ENCODE measurements around the gene CHMP2A.

The CHMP2A gene

GRCh38 chr19:58571575-58571947, 16.7 kb upstream of the CHMP2A start:
- no peak for DNase-seq (ENCODE audit: low read depth, low spot score)
- no peak overlapping the region for H3K4me3 ChIP-seq (ENCODE audit: low read length)

GRCh38 chr19:58570770-58571574, 16.1 kb upstream of the CHMP2A start:
- DNase-seq (ENCODE audit: low read depth, low spot score), result no peak
- H3K4me3 ChIP-seq (ENCODE audit: low read length), result no peak overlapping the region

DNA sequence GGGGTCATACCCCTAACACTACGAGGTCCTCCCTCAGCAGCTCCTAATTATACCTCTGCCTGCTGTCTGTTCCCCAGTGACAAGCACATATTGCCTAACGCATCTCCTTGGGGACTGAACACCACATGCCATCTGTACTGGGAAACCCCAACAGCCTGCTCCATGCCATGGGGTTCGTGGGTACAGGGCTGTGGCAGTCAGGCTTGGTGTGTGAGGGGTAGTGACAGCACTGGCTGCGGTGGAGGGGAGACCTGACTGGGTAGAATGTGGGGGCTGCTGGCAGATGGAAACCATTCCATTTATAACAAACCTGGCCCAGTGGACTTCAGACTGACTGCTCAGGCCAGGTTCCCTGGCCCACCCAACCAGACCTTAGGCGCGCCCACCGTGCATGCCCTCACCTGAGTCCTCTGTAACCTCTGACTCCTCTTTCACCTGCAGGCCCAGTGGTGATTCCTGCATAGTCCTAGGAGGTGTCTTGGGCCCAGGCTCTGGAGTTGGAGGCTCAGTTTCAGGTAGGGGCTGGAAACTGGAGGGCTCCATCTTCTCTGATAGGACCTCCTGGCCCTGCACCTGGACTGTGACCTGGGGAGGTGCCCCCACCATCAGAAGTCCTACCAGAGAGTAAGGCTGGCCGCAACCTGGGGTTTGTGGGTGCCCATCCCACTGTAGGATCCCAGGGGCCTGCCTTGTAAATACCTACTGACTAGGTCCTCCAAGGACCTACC, 15.2 kb upstream of the CHMP2A start:
- DNase-seq (ENCODE audit: low read depth, low spot score), result no peak
- H3K4me3 ChIP-seq (ENCODE audit: low read length), result no peak overlapping the region

GRCh38 chr19:58569191-58569942, 14.5 kb upstream of the CHMP2A start:
- no peak for DNase-seq (ENCODE audit: low read depth, low spot score)
- no peak overlapping the region for H3K4me3 ChIP-seq (ENCODE audit: low read length)

GRCh38 chr19:58568453-58569130, 13.7 kb upstream of the CHMP2A start:
- DNase-seq (ENCODE audit: low read depth, low spot score), result no peak
- H3K4me3 ChIP-seq (ENCODE audit: low read length), result no peak overlapping the region

DNA sequence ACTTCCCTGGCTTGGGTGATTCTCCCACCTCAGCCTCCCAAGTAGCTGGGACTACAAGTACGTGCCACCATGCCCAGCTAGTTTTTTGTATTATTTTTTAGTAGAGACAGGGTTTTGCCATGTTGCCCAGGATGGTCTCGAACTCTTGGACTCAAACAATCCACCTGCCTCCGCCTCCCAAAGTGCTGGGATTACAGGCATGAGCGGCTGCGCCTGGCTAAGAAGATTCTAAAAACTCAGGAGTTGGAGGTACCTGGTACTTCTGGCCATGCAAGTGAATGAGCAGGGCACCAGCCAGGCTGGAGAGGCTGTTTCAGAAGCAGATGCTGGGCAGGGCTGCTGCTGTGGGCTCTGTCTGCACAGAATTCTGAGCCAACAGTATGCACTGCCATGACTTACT, 12.1 kb upstream of the CHMP2A start:
- DNase-seq (ENCODE audit: low read depth, low spot score), result no peak
- no peak overlapping the region for H3K4me3 ChIP-seq (ENCODE audit: low read length)

DNA sequence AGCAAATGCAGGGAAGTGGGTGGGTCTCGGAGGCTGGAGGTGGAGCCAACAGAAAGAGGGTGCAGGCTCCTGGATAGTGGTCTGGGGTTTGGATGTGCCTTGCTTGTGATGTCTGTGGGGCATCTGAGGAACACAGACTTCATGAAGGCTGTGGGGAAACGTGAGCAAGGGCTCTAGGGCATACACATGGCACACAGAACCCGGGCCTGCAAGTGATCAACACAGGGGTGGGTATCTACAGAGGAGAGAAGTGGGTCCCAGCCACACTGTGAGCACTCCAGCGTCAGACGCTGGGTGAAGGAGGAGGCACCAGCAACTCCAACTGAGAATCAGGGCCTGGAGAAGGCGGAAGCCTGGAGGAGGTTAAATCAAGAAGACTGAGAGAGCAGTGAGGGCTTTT, 8.9 kb upstream of the CHMP2A start:
- H3K4me3 ChIP-seq (ENCODE audit: low read length), result no peak overlapping the region
- DNase-seq (ENCODE audit: low read depth, low spot score), result no peak

DNA sequence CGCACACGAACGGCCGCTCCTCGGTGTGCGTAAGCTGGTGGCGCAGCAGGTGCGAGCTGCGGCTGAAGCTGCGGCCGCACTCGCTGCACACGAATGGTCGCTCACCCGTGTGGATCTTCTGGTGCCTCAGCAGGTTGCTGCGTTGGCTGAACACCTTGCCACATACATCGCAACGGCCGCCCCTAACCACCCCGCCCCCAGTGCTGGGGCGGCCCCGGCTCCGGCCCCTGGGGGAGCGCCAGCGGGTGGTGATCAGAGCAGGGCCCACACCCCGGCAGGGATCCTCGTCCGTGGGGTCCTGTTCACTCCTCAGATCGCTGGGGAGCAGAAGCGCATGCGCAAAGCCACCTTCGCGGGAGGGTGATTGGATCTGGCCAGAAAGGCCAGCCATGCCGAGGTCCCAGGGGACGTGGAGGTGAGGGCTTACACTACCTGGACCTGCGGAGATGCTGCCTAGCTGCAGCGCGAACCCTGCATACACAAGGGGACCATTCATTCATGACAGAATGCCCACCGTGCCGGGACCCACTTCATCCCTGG, 8.2 kb upstream of the CHMP2A start:
- DNase-seq (ENCODE audit: low read depth, low spot score), result no peak
- no peak overlapping the region for H3K4me3 ChIP-seq (ENCODE audit: low read length)

GRCh38 chr19:58562122-58563033, 7.5 kb upstream of the CHMP2A start:
- H3K4me3 ChIP-seq (ENCODE audit: low read length), result no peak overlapping the region
- DNase-seq (ENCODE audit: low read depth, low spot score), result no peak

- DNase-seq (ENCODE audit: low read depth, low spot score), result no peak
- H3K4me3 ChIP-seq (ENCODE audit: low read length), result no peak overlapping the region
Measured at GRCh38 chr19:58561373-58562121, 6.6 kb upstream of the CHMP2A start.

- no peak for DNase-seq (ENCODE audit: low read depth, low spot score)
- no peak overlapping the region for H3K4me3 ChIP-seq (ENCODE audit: low read length)
Measured at GRCh38 chr19:58560921-58561320, 6.0 kb upstream of the CHMP2A start.

DNA sequence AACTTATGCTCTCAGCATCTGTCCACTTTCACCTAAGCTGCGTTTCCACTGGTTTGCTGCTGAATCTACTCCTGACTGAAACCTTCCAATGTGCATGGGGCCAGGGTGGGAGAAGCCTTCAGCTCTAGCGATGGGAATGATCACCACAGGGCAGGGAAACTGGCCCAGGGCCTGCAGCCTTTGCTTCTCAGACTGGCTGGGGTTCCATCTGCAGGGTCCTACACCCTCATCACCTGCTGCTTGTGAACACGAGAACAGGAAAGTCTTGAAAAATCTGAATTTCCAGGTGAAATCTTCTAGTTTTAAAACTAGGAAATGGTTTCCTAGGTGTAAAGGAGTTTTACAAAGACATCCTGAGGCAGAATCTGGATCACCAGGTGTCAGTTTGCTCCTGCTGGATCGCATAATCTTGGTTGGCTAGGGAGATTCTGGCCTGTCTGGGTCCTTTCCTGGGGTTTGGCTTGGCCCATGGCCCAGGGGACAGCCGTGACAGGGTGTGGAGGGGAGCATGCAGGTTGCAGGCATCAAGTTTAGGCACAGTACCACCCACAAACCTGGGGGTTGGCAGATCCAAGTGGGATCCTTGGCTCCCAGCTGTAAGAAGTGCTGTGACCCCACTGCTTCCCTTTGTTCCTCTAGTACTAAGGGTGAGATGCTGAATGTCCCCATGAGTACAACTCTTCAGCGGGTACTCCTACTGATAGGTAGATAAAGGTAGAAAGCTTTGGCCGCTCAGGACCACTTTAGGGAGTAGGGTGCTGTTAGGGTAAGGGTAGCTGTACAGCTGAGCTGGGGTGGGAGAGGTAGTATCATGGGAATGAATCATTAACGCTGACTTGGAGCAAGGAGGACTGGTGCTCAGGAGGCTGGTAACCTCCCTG, 5.3 kb upstream of the CHMP2A start:
- peak overlapping the region; percentile 99 for H3K4me3 ChIP-seq (ENCODE audit: low read length)
- no peak for DNase-seq (ENCODE audit: low read depth, low spot score)

GRCh38 chr19:58559275-58560006, 4.5 kb upstream of the CHMP2A start:
- peak; percentile 75 for DNase-seq (ENCODE audit: low read depth, low spot score)
- H3K4me3 ChIP-seq (ENCODE audit: low read length), result peak overlapping the region; percentile 99

DNA sequence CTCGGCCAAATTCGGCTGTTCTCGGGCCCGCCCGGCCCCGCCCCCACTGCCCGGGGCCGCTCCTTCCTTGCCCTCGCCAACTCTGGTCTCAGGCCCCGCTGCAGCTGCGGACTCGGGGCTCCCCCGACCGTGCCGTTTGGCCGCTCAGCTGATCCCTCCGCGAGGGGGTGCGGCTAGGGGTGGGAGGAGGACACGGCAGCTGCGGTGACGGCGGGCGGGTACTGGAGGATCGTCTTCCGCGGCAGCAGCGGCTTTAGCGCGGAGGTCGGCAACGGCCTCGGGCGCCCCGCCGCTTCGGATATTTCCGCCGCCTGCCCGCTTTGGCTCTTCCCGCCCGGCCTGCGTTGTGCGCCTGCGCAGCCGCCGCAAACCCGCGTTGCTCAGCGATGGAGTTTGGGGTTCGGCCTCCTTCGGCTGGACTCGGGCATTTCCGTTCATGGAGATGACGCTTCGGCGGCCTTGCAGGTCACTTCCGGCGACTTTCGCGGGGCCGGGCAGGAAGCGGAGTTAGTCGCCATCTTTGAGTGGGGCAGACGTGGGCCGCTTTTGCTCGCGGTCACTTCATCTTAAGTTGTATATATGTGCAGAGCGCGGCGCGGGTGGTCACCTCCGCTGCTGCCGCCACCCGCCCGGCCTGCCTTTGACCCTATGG, 3.8 kb upstream of the CHMP2A start:
- H3K4me3 ChIP-seq (ENCODE audit: low read length), result peak overlapping the region; percentile 99
- peak; percentile 97 for DNase-seq (ENCODE audit: low read depth, low spot score)

DNA sequence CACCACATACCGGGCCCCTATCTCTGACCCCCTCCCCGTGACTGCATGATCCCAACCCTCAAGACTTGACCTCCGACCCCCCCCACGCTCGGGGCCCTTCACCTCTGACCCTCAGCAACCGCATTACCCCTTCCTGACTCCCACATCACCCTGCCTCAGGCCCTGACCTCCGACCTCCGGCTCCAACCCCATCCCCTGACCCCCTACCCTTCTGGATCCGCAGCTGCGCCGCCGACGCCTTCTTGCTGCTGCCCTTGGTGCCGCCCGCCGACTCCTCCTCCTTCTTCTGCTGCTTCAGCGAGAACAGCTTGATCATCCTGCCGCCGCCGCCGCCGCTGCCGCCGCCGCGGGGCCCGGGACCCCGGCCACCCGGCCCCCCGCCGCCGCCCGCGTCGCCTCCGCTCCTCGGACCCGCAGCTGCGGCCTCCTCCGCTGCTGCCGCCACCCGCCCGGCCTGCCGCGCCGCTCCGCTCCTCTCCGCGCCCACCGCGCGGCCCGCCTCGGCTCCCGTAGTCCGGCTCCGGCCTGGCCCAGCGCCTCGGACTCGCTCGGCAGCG, 3.2 kb upstream of the CHMP2A start, which contains the start of gene UBE2M:
UBE2M (minus strand) TSS at position 546 of the 557 bp plus-strand sequence; CDS start at position 316, 230 bp downstream.
- no peak for DNase-seq (ENCODE audit: low read depth, low spot score)
- peak within 1 kb of the TSS; percentile 99 for H3K4me3 ChIP-seq (ENCODE audit: low read length)
